ENCODE measurements around the gene PTPRM.

DNA sequence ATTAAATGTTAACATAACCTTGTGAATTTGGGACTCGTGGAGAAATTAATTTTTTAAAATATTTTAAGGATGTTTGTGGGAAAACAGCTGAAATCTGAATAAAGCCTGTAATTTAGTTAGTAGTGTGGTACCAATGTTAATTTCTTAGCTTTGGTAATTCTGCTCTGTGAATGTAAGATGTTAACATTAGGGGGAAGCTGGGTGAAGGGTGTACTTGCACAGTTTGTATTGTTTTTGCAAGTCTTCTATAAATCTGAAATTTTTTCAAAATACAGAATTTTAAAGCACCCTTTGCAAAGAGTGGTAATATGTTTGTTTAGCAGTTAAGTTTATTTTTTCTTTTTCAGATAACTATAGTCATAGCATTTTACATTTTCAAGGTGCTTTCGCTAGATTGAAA, 4.5 kb downstream of the PTPRM start:
- TF ChIP-seq, protein P1, sequence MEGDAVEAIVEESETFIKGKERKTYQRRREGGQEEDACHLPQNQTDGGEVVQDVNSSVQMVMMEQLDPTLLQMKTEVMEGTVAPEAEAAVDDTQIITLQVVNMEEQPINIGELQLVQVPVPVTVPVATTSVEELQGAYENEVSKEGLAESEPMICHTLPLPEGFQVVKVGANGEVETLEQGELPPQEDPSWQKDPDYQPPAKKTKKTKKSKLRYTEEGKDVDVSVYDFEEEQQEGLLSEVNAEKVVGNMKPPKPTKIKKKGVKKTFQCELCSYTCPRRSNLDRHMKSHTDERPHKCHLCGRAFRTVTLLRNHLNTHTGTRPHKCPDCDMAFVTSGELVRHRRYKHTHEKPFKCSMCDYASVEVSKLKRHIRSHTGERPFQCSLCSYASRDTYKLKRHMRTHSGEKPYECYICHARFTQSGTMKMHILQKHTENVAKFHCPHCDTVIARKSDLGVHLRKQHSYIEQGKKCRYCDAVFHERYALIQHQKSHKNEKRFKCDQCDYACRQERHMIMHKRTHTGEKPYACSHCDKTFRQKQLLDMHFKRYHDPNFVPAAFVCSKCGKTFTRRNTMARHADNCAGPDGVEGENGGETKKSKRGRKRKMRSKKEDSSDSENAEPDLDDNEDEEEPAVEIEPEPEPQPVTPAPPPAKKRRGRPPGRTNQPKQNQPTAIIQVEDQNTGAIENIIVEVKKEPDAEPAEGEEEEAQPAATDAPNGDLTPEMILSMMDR (IDR thresholded peaks at IDR 0.05; ENCODE audit: low read length): no peak
- no peak for TF ChIP-seq EZH2 (optimal IDR thresholded peaks at IDR 0.05; ENCODE audit: low read depth, low read length)
